H9 (cell line): Measurements from ENCODE around the gene CYB5R3. TPM values are rescaled to one million over a fixed set of nuclear protein-coding genes. Genes with fewer than 3 reads are reported as not detected.
"Not testable (repeated sequence)": the region's sequence is repeated elsewhere in the genome, so short reads cannot be mapped to it uniquely, and the experiment has no call there.

Source experiments
- DNase-seq: peaks from one replicate; pipeline ENCODE4 v3.0.0-alpha.2; 2017
- H2AFZ ChIP-seq: one replicate; pipeline ENCODE4 v1.6.1; 2013; ENCODE audit warnings: mild to moderate bottlenecking, low read length, control low read depth, moderate library complexity
- H2AK5ac ChIP-seq: 2 replicates; pipeline ENCODE4 v1.6.1; 2013; ENCODE audit warnings: low read length, control low read depth, mixed read lengths; ENCODE audit not compliant: insufficient read length
- H2BK120ac ChIP-seq: one replicate; pipeline ENCODE4 v1.6.1; 2013; ENCODE audit warnings: low read depth, mild to moderate bottlenecking, low read length, control low read depth, inconsistent platforms; ENCODE audit not compliant: poor library complexity, severe bottlenecking
- H2BK12ac ChIP-seq: 2 replicates; pipeline ENCODE4 v1.6.1; 2013; ENCODE audit warnings: low read length, control low read depth, mixed read lengths, low read depth; ENCODE audit not compliant: insufficient read length
- H2BK15ac ChIP-seq: 2 replicates; pipeline ENCODE4 v1.6.1; 2013; ENCODE audit warnings: low read depth, low read length, control low read depth
- H2BK20ac ChIP-seq: one replicate; pipeline ENCODE4 v1.6.1; 2013; ENCODE audit warnings: low read depth, mild to moderate bottlenecking, low read length, control low read depth, inconsistent platforms; ENCODE audit not compliant: poor library complexity, severe bottlenecking
- H2BK5ac ChIP-seq: 2 replicates; pipeline ENCODE4 v1.6.1; 2013; ENCODE audit warnings: low read length, control low read depth, mixed read lengths; ENCODE audit not compliant: insufficient read length
- H3K14ac ChIP-seq: 2 replicates; pipeline ENCODE4 v1.6.1; 2013; ENCODE audit warnings: low read length, control low read depth; ENCODE audit not compliant: insufficient read depth
- H3K18ac ChIP-seq: 2 replicates; pipeline ENCODE4 v1.6.1; 2013; ENCODE audit warnings: low read depth, mild to moderate bottlenecking, mixed read lengths, low read length, control low read depth; ENCODE audit not compliant: insufficient read length
- H3K23ac ChIP-seq: 2 replicates; pipeline ENCODE4 v1.6.1; 2013; ENCODE audit warnings: low read length, control low read depth, mixed read lengths, low read depth; ENCODE audit not compliant: insufficient read length
- H3K23me2 ChIP-seq: 2 replicates; pipeline ENCODE4 v1.6.1; 2013; ENCODE audit warnings: low read depth, mild to moderate bottlenecking, mixed read lengths, low read length, control low read depth; ENCODE audit not compliant: insufficient read length, poor library complexity, severe bottlenecking
- H3K27ac ChIP-seq: 2 replicates; pipeline ENCODE4 v1.5.1; 2013; ENCODE audit warnings: low read length, control low read depth, mixed read lengths, low read depth; ENCODE audit not compliant: insufficient read length
- H3K27me3 ChIP-seq: 2 replicates; pipeline ENCODE4 v1.6.1; 2013; ENCODE audit warnings: low read length, control low read depth, inconsistent platforms; ENCODE audit not compliant: insufficient read depth
- H3K4ac ChIP-seq: 2 replicates; pipeline ENCODE4 v1.6.1; 2013; ENCODE audit warnings: low read depth, mild to moderate bottlenecking, control low read depth, inconsistent platforms, low read length, moderate library complexity
- H3K4me1 ChIP-seq: 2 replicates; pipeline ENCODE4 v1.6.1; 2013; ENCODE audit warnings: low read length, control low read depth, inconsistent platforms; ENCODE audit not compliant: insufficient read depth
- H3K4me2 ChIP-seq: 2 replicates; pipeline ENCODE4 v1.6.1; 2013; ENCODE audit warnings: low read length, control low read depth, mixed read lengths; ENCODE audit not compliant: insufficient read length, insufficient read depth
- H3K56ac ChIP-seq: 2 replicates; pipeline ENCODE4 v1.6.1; 2013; ENCODE audit warnings: low read depth, mild to moderate bottlenecking, mixed read lengths, low read length, control low read depth; ENCODE audit not compliant: insufficient read length
- H3K79me1 ChIP-seq: 2 replicates; pipeline ENCODE4 v1.6.1; 2013; ENCODE audit warnings: low read depth, mild to moderate bottlenecking, moderate library complexity, low read length, control low read depth, inconsistent platforms; ENCODE audit not compliant: insufficient read depth, poor library complexity, severe bottlenecking
- H3K79me2 ChIP-seq: 2 replicates; pipeline ENCODE4 v1.6.1; 2013; ENCODE audit warnings: low read length, control low read depth, inconsistent platforms; ENCODE audit not compliant: insufficient read depth
- H3K9ac ChIP-seq: 2 replicates; pipeline ENCODE4 v1.6.1; 2013; ENCODE audit warnings: low read length, control low read depth, mixed read lengths; ENCODE audit not compliant: insufficient read length; ENCODE audit errors: extremely low read depth
- H3K9me3 ChIP-seq: one replicate; pipeline ENCODE4 v1.6.1; 2013; ENCODE audit warnings: low read depth, low read length, inconsistent platforms; ENCODE audit not compliant: control insufficient read depth
- H3T11ph ChIP-seq: one replicate; pipeline ENCODE4 v1.6.1; 2013; ENCODE audit warnings: mild to moderate bottlenecking, low read length, control low read depth, inconsistent platforms
- H4K20me1 ChIP-seq: one replicate; pipeline ENCODE4 v1.6.1; 2013; ENCODE audit not compliant: control insufficient read depth, insufficient read length, insufficient read depth
- H4K5ac ChIP-seq: 2 replicates; pipeline ENCODE4 v1.6.1; 2013; ENCODE audit warnings: low read depth, mild to moderate bottlenecking, mixed read lengths, low read length, control low read depth; ENCODE audit not compliant: insufficient read length
- H4K8ac ChIP-seq: replicated peaks from 2 replicates; pipeline ENCODE4 v1.6.1; 2013; ENCODE audit warnings: low read length, control low read depth, mixed read lengths, low read depth; ENCODE audit not compliant: insufficient read length
- H4K91ac ChIP-seq: 2 replicates; pipeline ENCODE4 v1.6.1; 2013; ENCODE audit warnings: low read depth, mild to moderate bottlenecking, moderate library complexity, mixed read lengths, low read length, control low read depth; ENCODE audit not compliant: insufficient read length
- H3K27ac Mint-ChIP-seq, 3 experiments: 2 replicates in 2 of 3; 3 replicates in 1 of 3; pipeline ENCODE4 v1.8.0; 2020 to 2021; ENCODE audit warnings: mixed read lengths in 3 of 3, mild to moderate bottlenecking in 1 of 3, moderate library complexity in 1 of 3
- H3K27me3 Mint-ChIP-seq: 2 replicates; pipeline ENCODE4 v1.8.0; 2021; ENCODE audit warnings: low read depth, mild to moderate bottlenecking, moderate library complexity, mixed read lengths
- H3K36me3 Mint-ChIP-seq, 3 experiments: 2 replicates in 2 of 3; 3 replicates in 1 of 3; pipeline ENCODE4 v1.8.0; 2020 to 2021; ENCODE audit warnings: low read depth in 3 of 3, mixed read lengths in 3 of 3; ENCODE audit not compliant: insufficient read depth in 1 of 3
- H3K4me1 Mint-ChIP-seq, 2 experiments: 2 replicates each; pipeline ENCODE4 v1.8.0; 2020; ENCODE audit warnings: mixed read lengths in 2 of 2
- H3K4me3 Mint-ChIP-seq, 2 experiments: 2 replicates in 1 of 2; 3 replicates in 1 of 2; pipeline ENCODE4 v1.8.0; 2020 to 2021; ENCODE audit warnings: mild to moderate bottlenecking in 2 of 2, mixed read lengths in 2 of 2, moderate library complexity in 1 of 2
- H3K9me3 Mint-ChIP-seq, 2 experiments: 2 replicates in 1 of 2; 3 replicates in 1 of 2; pipeline ENCODE4 v1.8.0; 2020; ENCODE audit warnings: mild to moderate bottlenecking in 2 of 2, mixed read lengths in 2 of 2, moderate library complexity in 1 of 2
- whole genome bisulfite sequencing: extraction: QIAGEN DNeasy Blood & Tissue Kit; methylation state at CpG from one replicate; pipeline ENCODE4 v1.1.7; 2013; ENCODE audit warnings: missing lambda C conversion rate, low lambda C conversion rate, mixed read lengths; ENCODE audit not compliant: insufficient read length; ENCODE audit errors: extremely low coverage; 5-methylcytosine and 5-hydroxymethylcytosine counted together
- total RNA-seq: library from RNA; stranded (reverse); gene quantifications from 2 replicates; pipeline ENCODE4 v1.2.1, GENCODE V29; 2021
- TF ChIP-seq, protein P1 (sequence below): fragments of 200-600 bp; sonication (generic); conservative IDR thresholded peaks from 3 replicates; pipeline ENCODE4 v1.8.0; 2021; ENCODE audit warnings: antibody characterized with exemption, mild to moderate bottlenecking

Gene CYB5R3
- total RNA-seq, 1 experiment from 2014 or later = 97.4 TPM

- no CpG with 5 or more reads among the region's 2 CpGs for WGBS
These were observed 24.8 kb upstream of the CYB5R3 start for GRCh38 chr22:42673898-42674401.

GRCh38 chr22:42673071-42673470 lies 23.9 kb upstream of the CYB5R3 start:
- not testable (repeated sequence) for H3K23me2 ChIP-seq, DNase-seq, H3K4me3 Mint-ChIP-seq, H3K4me1 Mint-ChIP-seq, H3K79me1 ChIP-seq, H3K27me3 Mint-ChIP-seq, H2BK20ac ChIP-seq, H3K4ac ChIP-seq, H4K20me1 ChIP-seq, H3K9me3 Mint-ChIP-seq, H3K27ac Mint-ChIP-seq, H3K27ac ChIP-seq, H3T11ph ChIP-seq, H4K5ac ChIP-seq, H3K23ac ChIP-seq, H3K4me2 ChIP-seq, H3K56ac ChIP-seq, H3K18ac ChIP-seq, H3K14ac ChIP-seq, H2BK120ac ChIP-seq, H2AFZ ChIP-seq, H4K91ac ChIP-seq, H3K27me3 ChIP-seq, H4K8ac ChIP-seq, H2BK15ac ChIP-seq, H3K4me1 ChIP-seq, H3K36me3 Mint-ChIP-seq, H3K9ac ChIP-seq, H2BK12ac ChIP-seq, H2BK5ac ChIP-seq, H3K9me3 ChIP-seq, H3K79me2 ChIP-seq, H2AK5ac ChIP-seq
- WGBS = no CpG with 5 or more reads among the region's 13 CpGs

More at GRCh38 chr22:42673898-42674401, 24.8 kb upstream of the CYB5R3 start:
- no peak overlapping the region for H4K8ac ChIP-seq
- no peaks in the 10 kb centered on the region for H3K23me2 ChIP-seq
- H3K4me3 Mint-ChIP-seq = no peak overlapping the region
- no peak overlapping the region for H2AFZ ChIP-seq
- H4K91ac ChIP-seq = no peak overlapping the region
- H4K5ac ChIP-seq = no peak overlapping the region
- H3T11ph ChIP-seq = no peak overlapping the region
- no peak overlapping the region for H3K4me2 ChIP-seq
- no peak overlapping the region for H2BK12ac ChIP-seq
- no peak overlapping the region for H2AK5ac ChIP-seq
- H2BK20ac ChIP-seq = no peak overlapping the region
- no peak overlapping the region for H2BK120ac ChIP-seq
- H3K4me1 ChIP-seq = no peaks in the 10 kb centered on the region
- H3K9ac ChIP-seq = no peak overlapping the region
- no peak overlapping the region for H3K14ac ChIP-seq
- peaks cover 10 to 12% of the 10 kb centered on the region in 2 experiments for H3K9me3 Mint-ChIP-seq
- H3K23ac ChIP-seq = no peak overlapping the region
- H3K79me1 ChIP-seq = no peaks in the 10 kb centered on the region
- TF ChIP-seq, protein P1, sequence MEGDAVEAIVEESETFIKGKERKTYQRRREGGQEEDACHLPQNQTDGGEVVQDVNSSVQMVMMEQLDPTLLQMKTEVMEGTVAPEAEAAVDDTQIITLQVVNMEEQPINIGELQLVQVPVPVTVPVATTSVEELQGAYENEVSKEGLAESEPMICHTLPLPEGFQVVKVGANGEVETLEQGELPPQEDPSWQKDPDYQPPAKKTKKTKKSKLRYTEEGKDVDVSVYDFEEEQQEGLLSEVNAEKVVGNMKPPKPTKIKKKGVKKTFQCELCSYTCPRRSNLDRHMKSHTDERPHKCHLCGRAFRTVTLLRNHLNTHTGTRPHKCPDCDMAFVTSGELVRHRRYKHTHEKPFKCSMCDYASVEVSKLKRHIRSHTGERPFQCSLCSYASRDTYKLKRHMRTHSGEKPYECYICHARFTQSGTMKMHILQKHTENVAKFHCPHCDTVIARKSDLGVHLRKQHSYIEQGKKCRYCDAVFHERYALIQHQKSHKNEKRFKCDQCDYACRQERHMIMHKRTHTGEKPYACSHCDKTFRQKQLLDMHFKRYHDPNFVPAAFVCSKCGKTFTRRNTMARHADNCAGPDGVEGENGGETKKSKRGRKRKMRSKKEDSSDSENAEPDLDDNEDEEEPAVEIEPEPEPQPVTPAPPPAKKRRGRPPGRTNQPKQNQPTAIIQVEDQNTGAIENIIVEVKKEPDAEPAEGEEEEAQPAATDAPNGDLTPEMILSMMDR = no peak
- no peak overlapping the region for H2BK15ac ChIP-seq
- DNase-seq = no peak
- H4K20me1 ChIP-seq = no peaks in the 10 kb centered on the region
- H3K36me3 Mint-ChIP-seq = no peaks in the 10 kb centered on the region; a peak in 3 of 7 replicates
- no peak overlapping the region for H3K27ac ChIP-seq
- no peaks in the 10 kb centered on the region for H3K79me2 ChIP-seq
- H3K56ac ChIP-seq = no peak overlapping the region
- peak overlapping the region in 2 of 3 experiments; percentile 26 to 90; a peak in 3 of 7 replicates for H3K27ac Mint-ChIP-seq
- peaks cover 4% of the 10 kb centered on the region in 2 experiments; a peak in 1 of 4 replicates for H3K4me1 Mint-ChIP-seq
- H3K27me3 Mint-ChIP-seq = peaks cover 11% of the 10 kb centered on the region
- H3K18ac ChIP-seq = no peak overlapping the region
- no peak overlapping the region for H3K4ac ChIP-seq
- no peaks in the 10 kb centered on the region for H3K9me3 ChIP-seq
- H2BK5ac ChIP-seq = no peak overlapping the region
- H3K27me3 ChIP-seq = no peaks in the 10 kb centered on the region
